Measurements from ENCODE around the gene AAMP.

- TF ChIP-seq POLR2A (IDR thresholded peaks at IDR 0.05) (no peak), CTCF (IDR thresholded peaks at IDR 0.05) (no peak)
These were observed 16.7 kb downstream of the AAMP start for GRCh38 chr2:218253232-218253625.

All from Peyer's patch (tissue), 4 donors.